ENCODE results near the gene VAT1.
A peak's percentile ranks its signal among the peaks of the same experiment; 100 is the strongest.
"Not testable (repeated sequence)": the region's sequence is repeated elsewhere in the genome, so short reads cannot be mapped to it uniquely, and the experiment has no call there.

VAT1 gene

GRCh38 chr17:42975265-42975664 is 46.9 kb downstream of the VAT1 start:
- H3K4me3 ChIP-seq, result no peak overlapping the region
- H3K9me3 ChIP-seq (ENCODE audit: low read depth, low read length), result no peaks in the 10 kb centered on the region
- no peak overlapping the region for H3K9ac ChIP-seq (ENCODE audit: insufficient read length)
- no peak for DNase-seq (ENCODE audit: low read depth, low spot score)
- H3K36me3 ChIP-seq (ENCODE audit: insufficient read depth, low read length), result no peaks in the 10 kb centered on the region
- no peak overlapping the region for H3K27ac ChIP-seq
- no peak for TF ChIP-seq POLR2AphosphoS5 (IDR thresholded peaks at IDR 0.05; ENCODE audit: borderline replicate concordance, low read depth, low read length)
- TF ChIP-seq FOXP2 (optimal IDR thresholded peaks at IDR 0.05; ENCODE audit: control extremely low read depth, extremely low read length, insufficient read depth), result no peak
- no peak for TF ChIP-seq EZH2 (IDR thresholded peaks at IDR 0.05)

DNA sequence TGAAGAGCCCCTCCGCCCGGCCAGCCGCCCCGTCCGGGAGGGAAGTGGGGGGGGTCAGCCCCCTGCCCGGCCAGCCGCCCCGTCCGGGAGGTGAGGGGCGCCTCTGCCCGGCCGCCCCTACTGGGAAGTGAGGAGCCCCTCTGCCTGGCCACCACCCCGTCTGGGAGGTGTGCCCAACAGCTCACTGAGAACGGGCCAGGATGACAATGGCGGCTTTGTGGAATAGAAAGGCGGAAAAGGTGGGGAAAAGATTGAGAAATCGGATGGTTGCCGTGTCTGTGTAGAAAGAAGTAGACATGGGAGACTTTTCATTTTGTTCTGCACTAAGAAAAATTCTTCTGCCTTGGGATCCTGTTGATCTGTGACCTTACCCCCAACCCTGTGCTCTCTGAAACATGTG is 48.9 kb downstream of the VAT1 start:
- not testable (repeated sequence) for H3K9me3 ChIP-seq (ENCODE audit: low read depth, low read length); H3K4me3 ChIP-seq; H3K36me3 ChIP-seq (ENCODE audit: insufficient read depth, low read length); DNase-seq (ENCODE audit: low read depth, low spot score); H3K27ac ChIP-seq; H3K9ac ChIP-seq (ENCODE audit: insufficient read length)

GRCh38 chr17:42971589-42971988 is 50.6 kb downstream of the VAT1 start:
- no peak overlapping the region for H3K9ac ChIP-seq (ENCODE audit: insufficient read length)
- H3K9me3 ChIP-seq (ENCODE audit: low read depth, low read length), result no peaks in the 10 kb centered on the region
- no peak overlapping the region for H3K27ac ChIP-seq
- TF ChIP-seq EZH2 (IDR thresholded peaks at IDR 0.05), result no peak
- TF ChIP-seq FOXP2 (optimal IDR thresholded peaks at IDR 0.05; ENCODE audit: control extremely low read depth, extremely low read length, insufficient read depth), result no peak
- no peak for TF ChIP-seq POLR2AphosphoS5 (IDR thresholded peaks at IDR 0.05; ENCODE audit: borderline replicate concordance, low read depth, low read length)
- no peak for DNase-seq (ENCODE audit: low read depth, low spot score)
- H3K36me3 ChIP-seq (ENCODE audit: insufficient read depth, low read length), result no peaks in the 10 kb centered on the region
- H3K4me3 ChIP-seq, result no peak overlapping the region

DNA sequence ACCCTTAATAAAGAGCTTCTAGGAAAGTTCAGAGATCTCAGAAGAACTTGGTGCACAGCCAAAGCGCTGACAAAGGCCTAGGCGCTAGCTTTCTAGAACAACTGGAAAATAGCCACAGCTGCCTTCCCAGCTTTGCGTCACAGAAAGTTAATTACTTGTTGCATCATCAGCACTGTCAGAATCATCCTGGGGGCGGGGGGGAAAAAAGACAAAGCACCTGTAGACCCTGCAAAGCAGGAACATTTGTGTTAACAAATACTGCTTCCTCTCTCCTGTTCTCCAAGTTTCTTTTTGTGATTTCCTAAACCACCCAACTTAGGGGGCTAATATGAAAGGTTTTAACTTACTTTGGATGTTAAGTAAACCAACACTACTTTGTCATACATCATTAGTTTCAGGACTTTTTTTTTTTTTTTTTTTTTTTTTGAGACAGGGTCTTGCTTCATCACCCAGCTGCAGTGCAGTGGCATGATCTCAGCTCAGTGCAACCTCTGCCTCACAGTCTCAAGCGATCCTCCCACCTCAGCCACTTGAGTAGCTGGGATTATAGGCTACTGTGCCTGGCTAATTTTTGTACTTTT is 53.1 kb downstream of the VAT1 start:
- Histone ChIP-seq H3K36me3 (ENCODE audit: insufficient read depth, low read length) (no peaks in the 10 kb centered on the region), H3K4me3 (no peak overlapping the region), H3K9me3 (ENCODE audit: low read depth, low read length) (no peaks in the 10 kb centered on the region), H3K27ac (peak overlapping the region; percentile 67), H3K9ac (ENCODE audit: insufficient read length) (peak overlapping the region; percentile 19)
- DNase-seq (ENCODE audit: low read depth, low spot score), result no peak
- no peak for TF ChIP-seq EZH2 (IDR thresholded peaks at IDR 0.05)
- no peak for TF ChIP-seq POLR2AphosphoS5 (IDR thresholded peaks at IDR 0.05; ENCODE audit: borderline replicate concordance, low read depth, low read length)
- TF ChIP-seq FOXP2 (optimal IDR thresholded peaks at IDR 0.05; ENCODE audit: control extremely low read depth, extremely low read length, insufficient read depth), result no peak

DNA sequence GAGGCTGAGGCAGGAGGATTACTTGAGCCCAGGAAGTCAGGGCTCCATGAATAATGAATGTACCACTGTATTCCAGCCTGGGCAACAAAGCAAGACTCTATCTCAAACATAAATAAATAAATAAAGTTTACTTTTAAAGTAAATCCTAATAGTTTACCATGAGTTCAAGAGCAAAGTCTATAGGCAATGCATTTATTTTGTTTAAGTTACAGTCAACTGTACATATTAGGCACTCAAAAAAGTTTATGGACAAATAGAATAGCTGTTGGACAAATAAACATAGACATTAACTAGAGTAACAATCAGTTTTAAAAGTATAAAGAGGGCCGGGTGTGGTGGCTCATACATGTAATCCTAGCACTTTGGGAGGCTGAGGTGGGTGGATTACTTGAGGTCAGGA is 54.3 kb downstream of the VAT1 start:
- TF ChIP-seq FOXP2 (optimal IDR thresholded peaks at IDR 0.05; ENCODE audit: control extremely low read depth, extremely low read length, insufficient read depth) (no peak), POLR2AphosphoS5 (IDR thresholded peaks at IDR 0.05; ENCODE audit: borderline replicate concordance, low read depth, low read length) (no peak), EZH2 (IDR thresholded peaks at IDR 0.05) (no peak)
- H3K27ac ChIP-seq, result no peak overlapping the region
- H3K9ac ChIP-seq (ENCODE audit: insufficient read length), result no peak overlapping the region

More for the DNA sequence above, 54.3 kb downstream of the VAT1 start:
- Histone ChIP-seq H3K4me3 (no peak overlapping the region), H3K36me3 (ENCODE audit: insufficient read depth, low read length) (peaks cover under 1% of the 10 kb centered on the region; the same call in 1 of the 2 replicates), H3K9me3 (ENCODE audit: low read depth, low read length) (no peaks in the 10 kb centered on the region)
- DNase-seq (ENCODE audit: low read depth, low spot score), result no peak
